Natural killer cell (primary cell): ENCODE data around the gene UGP2. TPM values are rescaled to one million over a fixed set of nuclear protein-coding genes. Genes with fewer than 3 reads are reported as not detected.
"Not testable (repeated sequence)": the region's sequence is repeated elsewhere in the genome, so short reads cannot be mapped to it uniquely, and the experiment has no call there.

Source experiments
- ATAC-seq, 3 donors: fragments of 150-1000 bp in 2 of 3; fragments of 200-7000 bp in 1 of 3; cut with Tn5 transposase; 1 replicate in 1 of 3; 2 replicates in 2 of 3; pipeline ENCODE4 v1.10.0; 2021; ENCODE audit warnings: mild to moderate bottlenecking in 2 of 3, moderate library complexity in 2 of 3
- DNase-seq, 2 donors: peaks; one replicate each; pipeline versions ENCODE4 v3.0.0 to v3.0.0-alpha.2; 2013 to 2021; ENCODE audit warnings: mixed read lengths in 1 of 2
- H3K27ac ChIP-seq: one replicate; pipeline ENCODE4 v1.5.1; 2013; ENCODE audit warnings: mild to moderate bottlenecking, low read length
- H3K27me3 ChIP-seq: one replicate; pipeline ENCODE4 v1.6.1; 2013; ENCODE audit warnings: low read length; ENCODE audit not compliant: control insufficient read depth, insufficient read depth
- H3K36me3 ChIP-seq: one replicate; pipeline ENCODE4 v1.6.1; 2013; ENCODE audit warnings: low read length; ENCODE audit not compliant: control insufficient read depth, insufficient read depth
- H3K4me1 ChIP-seq: one replicate; pipeline ENCODE4 v1.6.1; 2013; ENCODE audit warnings: low read length; ENCODE audit not compliant: control insufficient read depth, insufficient read depth
- H3K4me3 ChIP-seq: one replicate; pipeline ENCODE4 v1.5.1; 2013; ENCODE audit warnings: low read length
- H3K9me3 ChIP-seq: one replicate; pipeline ENCODE4 v1.6.1; 2013; ENCODE audit warnings: low read length; ENCODE audit not compliant: control insufficient read depth, insufficient read depth
- H3K27ac Mint-ChIP-seq, 2 donors: one replicate each; pipeline ENCODE4 v1.8.0; 2022; ENCODE audit warnings: mild to moderate bottlenecking in 2 of 2, mixed read lengths in 2 of 2, moderate library complexity in 1 of 2
- H3K27me3 Mint-ChIP-seq, 2 donors: one replicate each; pipeline ENCODE4 v1.8.0; 2022; ENCODE audit warnings: low read depth in 2 of 2, mixed read lengths in 2 of 2
- H3K36me3 Mint-ChIP-seq: one replicate; pipeline ENCODE4 v1.8.0; 2022; ENCODE audit warnings: mixed read lengths
- H3K4me1 Mint-ChIP-seq, 2 donors: one replicate each; pipeline ENCODE4 v1.8.0; 2022; ENCODE audit warnings: mixed read lengths in 2 of 2
- H3K4me3 Mint-ChIP-seq: one replicate; pipeline ENCODE4 v1.8.0; 2022; ENCODE audit warnings: mild to moderate bottlenecking, moderate library complexity, mixed read lengths
- H3K9me3 Mint-ChIP-seq, 2 donors: one replicate each; pipeline ENCODE4 v1.8.0; 2022; ENCODE audit warnings: mixed read lengths in 2 of 2
- WGBS: methylation state at CpG from one replicate; pipeline ENCODE4 v1.1.7; 2013; ENCODE audit warnings: missing lambda C conversion rate; ENCODE audit not compliant: insufficient coverage; 5-methylcytosine and 5-hydroxymethylcytosine counted together
- intact Hi-C: fragments of 100-400 bp; cut with micrococcal nuclease; formaldehyde crosslinking; loops from one replicate; pipeline ENCODE4 v1.14.2; 2022
- total RNA-seq, 4 donors: library from RNA; stranded (reverse); fragments of 120-200 nt in 1 of 4; gene quantifications; one replicate each; pipeline versions ENCODE4 v1.2.3 to v1.2.4, GENCODE V29; 2013 to 2022
- TF ChIP-seq, protein P1 (sequence below): fragments of 200-600 bp; IDR thresholded peaks from one replicate; pipeline ENCODE4 v1.8.0; 2022; ENCODE audit warnings: antibody characterized with exemption

Gene UGP2
- total RNA-seq, 3 donors from 2014 or later (not counting 1 experiment from before 2014, with no cell fraction given) = 100 to 117 (median 101) TPM

- WGBS = 90% methylated on average over 3 of the region's 3 CpGs
- no peak overlapping the region for H3K4me3 Mint-ChIP-seq
Measured at GRCh38 chr2:63796796-63797195, 44.9 kb upstream of the UGP2 start.

GRCh38 chr2:63801455-63801854 is 40.2 kb upstream of the UGP2 start:
- Mint-ChIP-seq H3K9me3 (peaks cover 2 to 3% of the 10 kb centered on the region in 2 donors), H3K36me3 (no peaks in the 10 kb centered on the region), H3K27me3 (peaks cover 0 to 2% of the 10 kb centered on the region in 2 donors), H3K4me3 (no peak overlapping the region), H3K27ac (no peak overlapping the region), H3K4me1 (no peaks in the 10 kb centered on the region)
- Histone ChIP-seq H3K27me3 (no peaks in the 10 kb centered on the region), H3K4me3 (no peak overlapping the region), H3K27ac (no peak overlapping the region), H3K9me3 (no peaks in the 10 kb centered on the region), H3K4me1 (no peaks in the 10 kb centered on the region), H3K36me3 (no peaks in the 10 kb centered on the region)
- ATAC-seq = no peak
- DNase-seq = no peak
- 95% methylated on average over 6 of the region's 6 CpGs for WGBS
- TF ChIP-seq, protein P1, sequence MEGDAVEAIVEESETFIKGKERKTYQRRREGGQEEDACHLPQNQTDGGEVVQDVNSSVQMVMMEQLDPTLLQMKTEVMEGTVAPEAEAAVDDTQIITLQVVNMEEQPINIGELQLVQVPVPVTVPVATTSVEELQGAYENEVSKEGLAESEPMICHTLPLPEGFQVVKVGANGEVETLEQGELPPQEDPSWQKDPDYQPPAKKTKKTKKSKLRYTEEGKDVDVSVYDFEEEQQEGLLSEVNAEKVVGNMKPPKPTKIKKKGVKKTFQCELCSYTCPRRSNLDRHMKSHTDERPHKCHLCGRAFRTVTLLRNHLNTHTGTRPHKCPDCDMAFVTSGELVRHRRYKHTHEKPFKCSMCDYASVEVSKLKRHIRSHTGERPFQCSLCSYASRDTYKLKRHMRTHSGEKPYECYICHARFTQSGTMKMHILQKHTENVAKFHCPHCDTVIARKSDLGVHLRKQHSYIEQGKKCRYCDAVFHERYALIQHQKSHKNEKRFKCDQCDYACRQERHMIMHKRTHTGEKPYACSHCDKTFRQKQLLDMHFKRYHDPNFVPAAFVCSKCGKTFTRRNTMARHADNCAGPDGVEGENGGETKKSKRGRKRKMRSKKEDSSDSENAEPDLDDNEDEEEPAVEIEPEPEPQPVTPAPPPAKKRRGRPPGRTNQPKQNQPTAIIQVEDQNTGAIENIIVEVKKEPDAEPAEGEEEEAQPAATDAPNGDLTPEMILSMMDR = no peak
- intact Hi-C loops = no loop called here

More at GRCh38 chr2:63796796-63797195, 44.9 kb upstream of the UGP2 start:
- TF ChIP-seq, protein P1 = no peak
- Mint-ChIP-seq H3K4me1 (no peaks in the 10 kb centered on the region), H3K27me3 (peaks cover 0 to 2% of the 10 kb centered on the region in 2 donors), H3K36me3 (no peaks in the 10 kb centered on the region), H3K27ac (no peak overlapping the region), H3K9me3 (peaks cover 0 to 2% of the 10 kb centered on the region in 2 donors)
- DNase-seq (no peak), ATAC-seq (no peak)
- H3K36me3 ChIP-seq = no peaks in the 10 kb centered on the region
- no peaks in the 10 kb centered on the region for H3K27me3 ChIP-seq
- no peak overlapping the region for H3K4me3 ChIP-seq
- no peaks in the 10 kb centered on the region for H3K4me1 ChIP-seq
- H3K9me3 ChIP-seq = no peaks in the 10 kb centered on the region
- H3K27ac ChIP-seq = no peak overlapping the region
- intact Hi-C loops = no loop called here

- H3K4me3 Mint-ChIP-seq = no peak overlapping the region
- Histone ChIP-seq H3K36me3 (no peaks in the 10 kb centered on the region), H3K4me1 (no peaks in the 10 kb centered on the region), H3K4me3 (no peak overlapping the region), H3K27me3 (no peaks in the 10 kb centered on the region), H3K27ac (no peak overlapping the region), H3K9me3 (no peaks in the 10 kb centered on the region)
- no peaks in the 10 kb centered on the region for H3K4me1 Mint-ChIP-seq
- intact Hi-C loops = no loop called here
- peaks cover 0 to 2% of the 10 kb centered on the region in 2 donors for H3K27me3 Mint-ChIP-seq
- no peaks in the 10 kb centered on the region for H3K36me3 Mint-ChIP-seq
- no peak for DNase-seq
- ATAC-seq = no peak
- peaks cover 2 to 3% of the 10 kb centered on the region in 2 donors for H3K9me3 Mint-ChIP-seq
- TF ChIP-seq, protein P1 = no peak
- no peak overlapping the region for H3K27ac Mint-ChIP-seq
Measured at GRCh38 chr2:63805412-63805811, 36.3 kb upstream of the UGP2 start.

- H3K4me1 ChIP-seq, ATAC-seq, H3K9me3 ChIP-seq, H3K4me1 Mint-ChIP-seq, H3K27me3 ChIP-seq, H3K9me3 Mint-ChIP-seq, DNase-seq, intact Hi-C loops, H3K4me3 Mint-ChIP-seq, H3K27me3 Mint-ChIP-seq, H3K27ac Mint-ChIP-seq, H3K36me3 ChIP-seq, H3K36me3 Mint-ChIP-seq, H3K27ac ChIP-seq, H3K4me3 ChIP-seq: not testable (repeated sequence)
- WGBS = 100% methylated on average over 1 of the region's 6 CpGs
Measured at GRCh38 chr2:63808036-63808435, 33.7 kb upstream of the UGP2 start.

- H3K9me3 ChIP-seq, H3K27ac Mint-ChIP-seq, H3K4me3 ChIP-seq, H3K4me1 Mint-ChIP-seq, DNase-seq, intact Hi-C loops, H3K27me3 Mint-ChIP-seq, ATAC-seq, H3K4me3 Mint-ChIP-seq, H3K36me3 Mint-ChIP-seq, H3K27me3 ChIP-seq, H3K36me3 ChIP-seq, H3K4me1 ChIP-seq, H3K9me3 Mint-ChIP-seq, H3K27ac ChIP-seq: not testable (repeated sequence)
- WGBS = 98% methylated on average over 27 of the region's 29 CpGs
Measured at GRCh38 chr2:63808911-63809310, 32.8 kb upstream of the UGP2 start.
